Gastrocnemius medialis (tissue), 4 donors: ENCODE measurements around the gene PIP5KL1.

ENCODE experiments used
- POLR2A ChIP-seq, 2 donors: fragments of 450-650 bp; IDR thresholded peaks; one replicate each; pipeline ENCODE4 v1.6.1; 2017; ENCODE audit warnings: antibody characterized with exemption in 2 of 2, mild to moderate bottlenecking in 2 of 2, moderate library complexity in 2 of 2
- TF ChIP-seq, protein P1 (sequence below), 5 experiments: fragments of 450-650 bp in 3 of 5; fragments of 200-600 bp in 2 of 5; sonication (generic) in 2 of 5; IDR thresholded peaks in 4 of 5; conservative IDR thresholded peaks in 1 of 5; 1 replicate in 4 of 5; 2 replicates in 1 of 5; pipeline ENCODE4 v1.5.1; 2016 to 2019; ENCODE audit warnings: antibody characterized with exemption in 5 of 5, mild to moderate bottlenecking in 3 of 5, moderate library complexity in 3 of 5

DNA sequence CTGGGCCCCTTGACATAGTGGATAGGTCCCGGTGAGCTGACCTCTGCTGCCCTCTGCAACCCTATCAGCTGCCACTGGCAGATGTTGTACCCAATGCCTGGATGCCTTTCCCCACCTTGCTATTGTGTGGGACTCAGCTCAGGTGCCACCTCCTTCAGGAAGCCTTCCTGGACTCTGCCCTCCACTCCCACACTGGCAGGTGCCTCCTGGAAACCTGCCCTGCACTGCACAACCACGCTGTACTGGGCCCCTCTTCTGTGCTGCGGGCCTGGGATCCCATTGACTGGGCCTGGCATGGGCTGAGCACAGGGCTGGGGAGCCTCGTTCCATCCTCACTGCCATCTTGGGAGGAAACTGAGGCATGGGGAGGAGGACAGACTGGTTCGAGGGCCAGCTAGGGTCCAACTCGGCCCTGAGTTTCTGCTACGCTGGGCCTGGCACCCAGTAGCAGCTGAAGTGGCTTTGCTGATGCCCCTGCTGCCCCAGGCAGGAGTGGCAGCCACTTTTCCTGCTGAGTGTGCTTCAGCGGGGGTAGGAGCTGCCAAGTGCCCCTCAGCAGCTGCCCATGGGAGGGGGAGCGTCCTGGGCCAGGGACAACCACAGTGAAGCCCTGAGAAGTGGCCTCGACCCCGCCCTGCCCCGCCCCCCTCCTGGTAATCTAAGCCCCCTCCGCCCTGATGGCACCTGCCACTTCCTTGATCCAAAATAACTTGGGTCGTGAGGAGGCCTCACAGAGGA lies 54.4 kb downstream of the PIP5KL1 start:
- TF ChIP-seq, protein P1, sequence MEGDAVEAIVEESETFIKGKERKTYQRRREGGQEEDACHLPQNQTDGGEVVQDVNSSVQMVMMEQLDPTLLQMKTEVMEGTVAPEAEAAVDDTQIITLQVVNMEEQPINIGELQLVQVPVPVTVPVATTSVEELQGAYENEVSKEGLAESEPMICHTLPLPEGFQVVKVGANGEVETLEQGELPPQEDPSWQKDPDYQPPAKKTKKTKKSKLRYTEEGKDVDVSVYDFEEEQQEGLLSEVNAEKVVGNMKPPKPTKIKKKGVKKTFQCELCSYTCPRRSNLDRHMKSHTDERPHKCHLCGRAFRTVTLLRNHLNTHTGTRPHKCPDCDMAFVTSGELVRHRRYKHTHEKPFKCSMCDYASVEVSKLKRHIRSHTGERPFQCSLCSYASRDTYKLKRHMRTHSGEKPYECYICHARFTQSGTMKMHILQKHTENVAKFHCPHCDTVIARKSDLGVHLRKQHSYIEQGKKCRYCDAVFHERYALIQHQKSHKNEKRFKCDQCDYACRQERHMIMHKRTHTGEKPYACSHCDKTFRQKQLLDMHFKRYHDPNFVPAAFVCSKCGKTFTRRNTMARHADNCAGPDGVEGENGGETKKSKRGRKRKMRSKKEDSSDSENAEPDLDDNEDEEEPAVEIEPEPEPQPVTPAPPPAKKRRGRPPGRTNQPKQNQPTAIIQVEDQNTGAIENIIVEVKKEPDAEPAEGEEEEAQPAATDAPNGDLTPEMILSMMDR (IDR thresholded peaks at IDR 0.05 in 4 of 5, conservative IDR thresholded peaks at IDR 0.05 in 1 of 5) = no peak
- TF ChIP-seq POLR2A (IDR thresholded peaks at IDR 0.05) = no peak
